IMR-90 (cell line): Measurements from ENCODE around the gene SEC23A. TPM values are rescaled to one million over a fixed set of nuclear protein-coding genes. Genes with fewer than 3 reads are reported as not detected.

Experiments used
- ATAC-seq: fragments of 200-7000 bp; cut with Tn5 transposase; 2 replicates; pipeline ENCODE4 v1.9.1; 2020; ENCODE audit warnings: low read depth, mild to moderate bottlenecking, moderate library complexity
- BruUV-seq: library from RNA; stranded (reverse); fragments of 400-500 nt; replicated peaks from 2 replicates; lab custom pipeline; 2021; lab: Mats Ljungman, UMichigan
- CTCF ChIA-PET: fragments of 300-600 bp; formaldehyde crosslinking; extraction: SDS; loops from one replicate; lab custom pipeline; 2021; ENCODE audit warnings: antibody characterized with exemption; lab: Yijun Ruan, JAX
- POLR2A ChIA-PET: fragments of 300-600 bp; sonication (Branson Sonifier 250); formaldehyde crosslinking; loops from one replicate; lab custom pipeline; 2022; ENCODE audit warnings: antibody characterized with exemption; ENCODE audit not compliant: unreplicated experiment; lab: Charles Lee
- DNase-seq: peaks from one replicate; pipeline ENCODE4 v3.0.0; 2013
- H2AFZ ChIP-seq: replicated peaks from 2 replicates; pipeline ENCODE3; 2013; ENCODE audit warnings: low read length, mild to moderate bottlenecking; ENCODE audit not compliant: poor library complexity
- H2AK5ac ChIP-seq: 2 replicates; pipeline ENCODE4 v1.6.1; 2013; ENCODE audit warnings: low read depth, low read length, inconsistent platforms
- H2AK9ac ChIP-seq: replicated peaks from 2 replicates; pipeline ENCODE3; 2013; ENCODE audit warnings: mild to moderate bottlenecking, low read depth, low read length, moderate library complexity; ENCODE audit not compliant: poor library complexity
- H2BK120ac ChIP-seq: 2 replicates; pipeline ENCODE4 v1.6.1; 2013; ENCODE audit warnings: low read depth, low read length, inconsistent platforms
- H2BK15ac ChIP-seq: 3 replicates; pipeline ENCODE4 v1.6.1; 2013; ENCODE audit warnings: low read depth, low read length, inconsistent platforms
- H2BK20ac ChIP-seq: 2 replicates; pipeline ENCODE4 v1.6.1; 2013; ENCODE audit warnings: low read depth, mild to moderate bottlenecking, inconsistent platforms, low read length, moderate library complexity
- H2BK5ac ChIP-seq: 2 replicates; pipeline ENCODE4 v1.6.1; 2013; ENCODE audit warnings: mild to moderate bottlenecking, low read depth, low read length, inconsistent platforms; ENCODE audit not compliant: poor library complexity, severe bottlenecking
- H3K14ac ChIP-seq: replicated peaks from 2 replicates; pipeline ENCODE4 v1.6.1; 2013; ENCODE audit warnings: low read depth, low read length, inconsistent platforms
- H3K18ac ChIP-seq: 2 replicates; pipeline ENCODE4 v1.6.1; 2013; ENCODE audit warnings: low read depth, low read length, control low read depth
- H3K23ac ChIP-seq: 2 replicates; pipeline ENCODE4 v1.6.1; 2013; ENCODE audit warnings: low read depth, low read length, inconsistent platforms
- H3K27ac ChIP-seq: 2 replicates; pipeline ENCODE4 v1.5.1; 2013; ENCODE audit warnings: mild to moderate bottlenecking, control low read depth, low read length; ENCODE audit not compliant: insufficient read depth
- H3K27me3 ChIP-seq: 2 replicates; pipeline ENCODE4 v1.6.1; 2013; ENCODE audit warnings: low read length; ENCODE audit not compliant: control insufficient read depth, insufficient read depth
- H3K36me3 ChIP-seq: 2 replicates; pipeline ENCODE4 v1.6.1; 2013; ENCODE audit warnings: low read length, mixed read lengths; ENCODE audit not compliant: control insufficient read depth, insufficient read depth
- H3K4ac ChIP-seq: 2 replicates; pipeline ENCODE4 v1.6.1; 2013; ENCODE audit warnings: low read depth, low read length, inconsistent platforms
- H3K4me1 ChIP-seq: 2 replicates; pipeline ENCODE4 v1.6.1; 2013; ENCODE audit warnings: low read length, mixed read lengths; ENCODE audit not compliant: control insufficient read depth, insufficient read depth
- H3K4me2 ChIP-seq: 2 replicates; pipeline ENCODE4 v1.6.1; 2013; ENCODE audit warnings: low read depth, mild to moderate bottlenecking, control low read depth, low read length, moderate library complexity
- H3K4me3 ChIP-seq: 2 replicates; pipeline ENCODE4 v1.5.1; 2013; ENCODE audit warnings: low read depth, mild to moderate bottlenecking, control low read depth, low read length, moderate library complexity; ENCODE audit not compliant: insufficient read depth
- H3K56ac ChIP-seq: 2 replicates; pipeline ENCODE4 v1.6.1; 2013; ENCODE audit warnings: low read length, inconsistent platforms; ENCODE audit not compliant: insufficient read depth; ENCODE audit errors: extremely low read depth
- H3K79me1 ChIP-seq, 2 experiments: 2 replicates each; pipeline ENCODE4 v1.6.1; 2013; ENCODE audit warnings: low read length in 2 of 2, inconsistent platforms in 1 of 2, low read depth in 1 of 2
- H3K9ac ChIP-seq: 2 replicates; pipeline ENCODE4 v1.6.1; 2013; ENCODE audit warnings: low read depth, low read length, control low read depth
- H3K9me1 ChIP-seq: 2 replicates; pipeline ENCODE4 v1.6.1; 2013; ENCODE audit warnings: low read length, inconsistent platforms; ENCODE audit not compliant: insufficient read depth
- H3K9me3 ChIP-seq: 2 replicates; pipeline ENCODE4 v1.6.1; 2013; ENCODE audit warnings: low read length; ENCODE audit not compliant: control insufficient read depth, insufficient read depth
- H4K20me1 ChIP-seq: 2 replicates; pipeline ENCODE4 v1.6.1; 2013; ENCODE audit warnings: low read length, inconsistent platforms; ENCODE audit not compliant: insufficient read depth
- H4K5ac ChIP-seq: 2 replicates; pipeline ENCODE4 v1.6.1; 2013; ENCODE audit warnings: mild to moderate bottlenecking, low read depth, low read length, control low read depth
- H4K8ac ChIP-seq, 2 experiments: 2 replicates each; pipeline ENCODE4 v1.6.1; 2013; ENCODE audit warnings: low read depth in 2 of 2, low read length in 2 of 2, control low read depth in 1 of 2, inconsistent platforms in 1 of 2
- H4K91ac ChIP-seq: 2 replicates; pipeline ENCODE4 v1.6.1; 2013; ENCODE audit warnings: low read depth, low read length, inconsistent platforms; ENCODE audit not compliant: insufficient read depth
- BHLHE40 ChIP-seq: fragments of 150-350 bp; IDR thresholded peaks from 2 replicates; pipeline ENCODE4 v1.6.1; 2016; ENCODE audit warnings: mild to moderate bottlenecking, low read depth, low read length
- CEBPB ChIP-seq: IDR thresholded peaks from 2 replicates; pipeline ENCODE4 v1.6.1; 2012; ENCODE audit warnings: low read depth, low read length, improper control_type of control experiment
- CHD1 ChIP-seq: IDR thresholded peaks from 2 replicates; pipeline ENCODE4 v1.6.1; 2012; ENCODE audit warnings: low read depth, low read length, improper control_type of control experiment
- ELK1 ChIP-seq: fragments of 150-350 bp; IDR thresholded peaks from 2 replicates; pipeline ENCODE4 v1.6.1; 2016; ENCODE audit warnings: low read depth, mild to moderate bottlenecking, low read length, moderate library complexity, borderline replicate concordance
- FOS ChIP-seq: fragments of 150-350 bp; IDR thresholded peaks from 2 replicates; pipeline ENCODE4 v1.6.1; 2016; ENCODE audit warnings: low read depth, low read length
- MAFK ChIP-seq: IDR thresholded peaks from 2 replicates; pipeline ENCODE4 v1.6.1; 2012; ENCODE audit warnings: low read depth, low read length, improper control_type of control experiment
- MAZ ChIP-seq: IDR thresholded peaks from 2 replicates; pipeline ENCODE4 v1.6.1; 2012; ENCODE audit warnings: low read depth, mild to moderate bottlenecking, low read length, improper control_type of control experiment, moderate library complexity, borderline replicate concordance
- MXI1 ChIP-seq: IDR thresholded peaks from 2 replicates; pipeline ENCODE4 v1.6.1; 2012; ENCODE audit warnings: low read depth, mild to moderate bottlenecking, low read length, moderate library complexity, borderline replicate concordance
- NFE2L2 ChIP-seq: fragments of 150-350 bp; IDR thresholded peaks from 2 replicates; pipeline ENCODE4 v1.6.1; 2016; ENCODE audit warnings: low read depth, mild to moderate bottlenecking, low read length
- POLR2A ChIP-seq: IDR thresholded peaks from 2 replicates; pipeline ENCODE4 v1.6.1; 2012; ENCODE audit warnings: mild to moderate bottlenecking, low read depth, low read length
- RAD21 ChIP-seq: IDR thresholded peaks from 2 replicates; pipeline ENCODE4 v1.6.1; 2012; ENCODE audit warnings: low read length, improper control_type of control experiment
- RCOR1 ChIP-seq: IDR thresholded peaks from 2 replicates; pipeline ENCODE4 v1.6.1; 2012; ENCODE audit warnings: mild to moderate bottlenecking, low read length, improper control_type of control experiment; ENCODE audit not compliant: insufficient replicate concordance
- SMC3 ChIP-seq: fragments of 150-350 bp; IDR thresholded peaks from 2 replicates; pipeline ENCODE4 v1.6.1; 2016; ENCODE audit warnings: low read depth, mild to moderate bottlenecking, antibody characterized with exemption, low read length, moderate library complexity
- USF2 ChIP-seq: fragments of 150-350 bp; IDR thresholded peaks from 2 replicates; pipeline ENCODE4 v1.6.1; 2017; ENCODE audit warnings: mild to moderate bottlenecking, antibody characterized with exemption, low read length, low read depth
- WGBS, 2 experiments: methylation state at CpG; one replicate each; pipeline versions ENCODE4 v1.1.5 to v1.1.7; 2013; ENCODE audit warnings: missing lambda C conversion rate in 2 of 2; ENCODE audit not compliant: insufficient read length in 1 of 2; ENCODE audit errors: extremely low coverage in 2 of 2; 5-methylcytosine and 5-hydroxymethylcytosine counted together
- dilution Hi-C: fragments of 300-500 bp; cut with HindIII; formaldehyde crosslinking; loops from one replicate; pipeline ENCODE4 v1.14.3; 2018; ENCODE audit warnings: low sequenced_read_pairs; ENCODE audit not compliant: unreplicated experiment
- in situ Hi-C: fragments of 300-500 bp; cut with MboI; formaldehyde crosslinking; loops from 3 replicates; pipeline ENCODE4 v1.14.3; 2019; ENCODE audit warnings: low sequenced_read_pairs, inconsistent platforms, mixed read lengths
- intact Hi-C: fragments of 100-400 bp; cut with micrococcal nuclease; formaldehyde crosslinking; loops from 2 replicates; pipeline ENCODE4 v1.10.0; 2022
- polyA plus RNA-seq, 3 experiments: library from polyadenylated mRNA; depleted of rRNA; stranded (reverse); fragments of >200 nt; gene quantifications; 2 replicates each; pipeline ENCODE4 v1.2.3, GENCODE V29; 2012; ENCODE audit warnings: low replicate concordance in 1 of 3
- total RNA-seq: library from RNA; depleted of rRNA; stranded (reverse); fragments of >200 nt; gene quantifications from 2 replicates; pipeline ENCODE4 v1.2.3, GENCODE V29; 2012

Gene SEC23A
- total and polyA plus RNA-seq, 2 of the 4 experiments (the other 2 are of a cell fraction) = 141 to 609 TPM

DNA sequence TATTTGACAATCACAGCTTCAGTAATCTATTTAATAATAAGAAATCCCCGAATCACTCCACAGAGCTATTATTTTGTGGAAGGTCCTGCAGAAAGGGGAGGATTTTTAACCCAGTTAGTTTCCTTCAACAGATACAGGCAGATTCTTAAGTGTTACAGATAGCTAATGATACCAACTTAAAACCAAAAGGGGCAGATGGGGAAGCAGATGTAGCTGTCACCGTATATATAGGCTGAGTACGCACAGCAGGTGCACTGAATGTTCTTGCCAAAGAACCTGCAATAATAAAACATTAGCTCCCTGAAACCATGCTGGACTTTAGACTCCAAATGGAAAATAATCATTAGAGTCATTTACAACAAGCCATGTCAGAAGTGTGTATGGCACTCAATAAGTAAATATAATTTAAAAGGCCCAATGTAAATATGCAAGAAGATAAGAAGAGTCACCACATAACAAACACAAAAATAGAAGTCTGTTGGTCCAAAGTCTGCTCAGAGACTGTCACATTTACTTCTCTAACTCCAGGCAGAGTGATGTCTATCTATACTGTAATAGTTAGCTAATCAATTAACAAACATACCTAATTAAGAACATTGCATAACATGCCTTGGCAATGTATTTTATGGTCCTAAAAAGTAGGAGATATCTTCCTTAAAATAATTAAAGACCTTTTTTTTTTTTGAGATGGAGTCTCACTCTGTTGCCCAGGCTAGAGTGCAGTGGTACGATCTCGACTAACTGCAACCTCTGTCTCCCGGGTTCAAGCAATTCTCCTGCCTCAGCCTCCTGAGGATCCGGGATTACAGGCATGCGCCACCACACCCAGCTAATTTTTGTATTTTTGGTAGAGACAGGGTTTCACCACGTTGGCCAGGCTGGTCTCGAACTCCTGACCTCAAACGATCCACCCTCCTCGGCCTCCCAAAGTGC is 78.8 kb downstream of the SEC23A start:
- Histone ChIP-seq H3K27ac (no peak overlapping the region), H2BK120ac (no peak overlapping the region), H4K20me1 (no peaks in the 10 kb centered on the region), H3K14ac (no peak overlapping the region), H4K8ac (no peak overlapping the region), H3K23ac (no peak overlapping the region), H3K4ac (no peak overlapping the region), H3K79me1 (peaks cover 4 to 11% of the 10 kb centered on the region in 2 experiments; a peak in 2 of 4 replicates), H2AFZ (no peak overlapping the region), H4K5ac (no peak overlapping the region), H3K9me1 (no peaks in the 10 kb centered on the region), H3K4me1 (no peaks in the 10 kb centered on the region), H2AK5ac (no peak overlapping the region), H3K4me3 (no peak overlapping the region), H3K9me3 (no peaks in the 10 kb centered on the region), H3K36me3 (peaks cover 2% of the 10 kb centered on the region; the same call in 1 of the 2 replicates), H3K56ac (no peak overlapping the region), H3K9ac (no peak overlapping the region), H4K91ac (no peak overlapping the region), H3K4me2 (no peak overlapping the region), H2BK20ac (no peak overlapping the region), H3K27me3 (no peaks in the 10 kb centered on the region), H3K18ac (no peak overlapping the region), H2BK5ac (no peak overlapping the region), H2AK9ac (no peak overlapping the region), H2BK15ac (no peak overlapping the region)
- no peak for DNase-seq
- ChIA-PET CTCF (interaction anchor here (0.9 kb wide), 1 partner anchor 9 kb away, joined by 5 read pairs; no protein-coding TSS in a partner anchor), POLR2A (no interaction called here)
- no TSS peak for BruUV-seq
- 100% methylated on average over 3 of the region's 12 CpGs; no CpG with 5 or more reads in 1 of the 2 experiments for WGBS, 2 experiments
- no peak for ATAC-seq
- in situ Hi-C loops (loop anchor here (25.0 kb wide), 1 partner anchor 1112 kb away; no protein-coding TSS in a partner anchor), intact Hi-C loops (no loop called here), dilution Hi-C loops (no loop called here)
- TF ChIP-seq NFE2L2 = no peak
- TF ChIP-seq FOS = no peak
- TF ChIP-seq ELK1 = no peak
- TF ChIP-seq CHD1 = no peak
- TF ChIP-seq USF2 = no peak
- TF ChIP-seq POLR2A = no peak
- no peak for TF ChIP-seq MAZ
- no peak for TF ChIP-seq MAFK
- TF ChIP-seq SMC3 = no peak
- no peak for TF ChIP-seq BHLHE40
- TF ChIP-seq RCOR1 = no peak
- TF ChIP-seq MXI1 = no peak
- no peak for TF ChIP-seq CEBPB
- TF ChIP-seq RAD21 = no peak
